ENCODE results near the gene TIAL1. TPM values are rescaled to one million over a fixed set of nuclear protein-coding genes. Genes with fewer than 3 reads are reported as not detected.
"Not testable (repeated sequence)": the region's sequence is repeated elsewhere in the genome, so short reads cannot be mapped to it uniquely, and the experiment has no call there.

The TIAL1 gene
- total RNA-seq, 1 donor from 2014 or later: 43.0 TPM

DNA sequence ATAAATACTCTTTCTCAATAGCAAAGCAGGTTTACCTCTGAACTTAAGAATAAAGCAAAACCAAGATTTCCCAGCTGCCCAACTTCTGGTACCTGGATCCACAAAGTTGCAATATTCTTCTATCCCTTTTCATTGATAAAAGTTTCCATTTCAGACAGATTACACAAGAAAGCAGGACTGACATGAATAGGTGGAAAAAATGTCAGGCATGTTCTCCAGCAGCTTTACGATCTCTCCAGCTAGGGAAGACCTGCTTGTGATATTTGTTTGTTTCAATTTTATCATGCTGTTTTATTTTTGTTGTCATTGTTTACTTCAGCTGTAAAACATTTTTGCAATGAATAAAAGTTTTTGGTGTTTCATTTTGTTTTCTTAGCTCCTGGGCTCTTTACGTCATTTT lies 63.3 kb downstream of the TIAL1 start:
- DNase-seq (ENCODE audit: low read depth): no peak
- no peak overlapping the region for H3K4me3 ChIP-seq (ENCODE audit: low read depth, low read length)
- H3K36me3 ChIP-seq (ENCODE audit: control insufficient read depth, insufficient read depth, low read length): no peaks in the 10 kb centered on the region
- TF ChIP-seq, protein P1, sequence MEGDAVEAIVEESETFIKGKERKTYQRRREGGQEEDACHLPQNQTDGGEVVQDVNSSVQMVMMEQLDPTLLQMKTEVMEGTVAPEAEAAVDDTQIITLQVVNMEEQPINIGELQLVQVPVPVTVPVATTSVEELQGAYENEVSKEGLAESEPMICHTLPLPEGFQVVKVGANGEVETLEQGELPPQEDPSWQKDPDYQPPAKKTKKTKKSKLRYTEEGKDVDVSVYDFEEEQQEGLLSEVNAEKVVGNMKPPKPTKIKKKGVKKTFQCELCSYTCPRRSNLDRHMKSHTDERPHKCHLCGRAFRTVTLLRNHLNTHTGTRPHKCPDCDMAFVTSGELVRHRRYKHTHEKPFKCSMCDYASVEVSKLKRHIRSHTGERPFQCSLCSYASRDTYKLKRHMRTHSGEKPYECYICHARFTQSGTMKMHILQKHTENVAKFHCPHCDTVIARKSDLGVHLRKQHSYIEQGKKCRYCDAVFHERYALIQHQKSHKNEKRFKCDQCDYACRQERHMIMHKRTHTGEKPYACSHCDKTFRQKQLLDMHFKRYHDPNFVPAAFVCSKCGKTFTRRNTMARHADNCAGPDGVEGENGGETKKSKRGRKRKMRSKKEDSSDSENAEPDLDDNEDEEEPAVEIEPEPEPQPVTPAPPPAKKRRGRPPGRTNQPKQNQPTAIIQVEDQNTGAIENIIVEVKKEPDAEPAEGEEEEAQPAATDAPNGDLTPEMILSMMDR (IDR thresholded peaks at IDR 0.05; ENCODE audit: insufficient read depth, low read length, poor library complexity, severe bottlenecking): no peak
- H3K27me3 ChIP-seq (ENCODE audit: control insufficient read depth, insufficient read depth, low read length): no peaks in the 10 kb centered on the region

DNA sequence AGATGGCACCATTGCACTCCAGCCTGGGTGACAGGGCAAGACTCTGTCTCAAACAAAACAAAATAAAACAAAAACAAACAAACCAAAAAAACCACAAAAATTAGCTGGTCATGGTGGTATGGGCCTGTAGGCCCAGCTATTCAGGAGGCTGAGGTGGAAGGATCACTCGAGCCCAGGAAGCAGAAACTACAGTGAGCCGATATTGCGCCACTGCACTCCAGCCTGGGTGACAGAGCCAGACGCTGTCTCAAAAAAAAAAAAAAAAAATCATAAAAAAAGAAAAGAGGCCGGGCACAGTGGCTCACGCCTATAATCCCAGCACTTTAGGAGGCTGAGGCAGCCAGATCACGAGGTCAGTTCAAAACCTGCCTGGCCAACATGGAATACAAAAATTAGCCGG lies 64.0 kb downstream of the TIAL1 start:
- not testable (repeated sequence) for DNase-seq (ENCODE audit: low read depth); H3K27me3 ChIP-seq (ENCODE audit: control insufficient read depth, insufficient read depth, low read length); H3K36me3 ChIP-seq (ENCODE audit: control insufficient read depth, insufficient read depth, low read length); H3K4me3 ChIP-seq (ENCODE audit: low read depth, low read length)

DNA sequence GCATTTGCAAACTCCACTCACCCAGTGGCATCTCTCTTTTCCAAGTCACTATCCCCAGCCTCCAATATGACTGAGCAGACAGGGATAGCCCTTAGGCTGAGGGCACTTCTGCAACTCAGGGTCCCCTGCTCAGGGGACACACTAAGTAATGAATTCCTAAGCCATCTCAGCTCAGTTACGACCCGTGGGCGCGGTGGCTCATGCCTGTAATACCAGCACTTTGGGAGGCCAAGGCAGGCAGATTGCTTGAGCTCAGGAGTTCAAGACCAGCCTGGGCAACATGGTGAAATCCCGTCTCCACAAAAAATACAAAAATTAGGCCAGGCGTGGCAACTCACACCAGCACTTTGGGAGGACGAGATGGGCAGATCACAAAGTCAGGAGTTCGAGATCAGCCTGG lies 64.5 kb downstream of the TIAL1 start:
- DNase-seq (ENCODE audit: low read depth); H3K36me3 ChIP-seq (ENCODE audit: control insufficient read depth, insufficient read depth, low read length); H3K27me3 ChIP-seq (ENCODE audit: control insufficient read depth, insufficient read depth, low read length); H3K4me3 ChIP-seq (ENCODE audit: low read depth, low read length): not testable (repeated sequence)

DNA sequence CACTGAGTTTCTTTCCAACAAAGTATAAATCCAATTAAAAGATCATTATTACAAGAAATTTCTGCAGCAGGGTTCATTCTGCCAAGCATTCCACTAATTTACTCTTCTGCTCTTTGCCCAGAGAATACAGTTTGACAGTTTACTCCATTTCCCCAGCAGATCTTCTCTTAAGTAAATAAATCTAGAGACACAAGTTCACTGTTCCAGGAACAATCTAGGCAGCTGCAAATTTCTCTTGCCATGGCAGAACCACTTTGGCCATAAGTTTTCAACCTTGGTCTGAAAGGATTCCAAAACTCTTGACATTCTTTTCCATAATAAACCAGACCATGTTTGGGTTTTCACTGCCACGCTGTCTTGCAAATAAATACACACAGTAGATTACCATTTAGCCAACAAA lies 65.7 kb downstream of the TIAL1 start:
- no peaks in the 10 kb centered on the region for H3K36me3 ChIP-seq (ENCODE audit: control insufficient read depth, insufficient read depth, low read length)
- H3K27me3 ChIP-seq (ENCODE audit: control insufficient read depth, insufficient read depth, low read length): no peaks in the 10 kb centered on the region
- no peak for DNase-seq (ENCODE audit: low read depth)
- TF ChIP-seq, protein P1 (IDR thresholded peaks at IDR 0.05; ENCODE audit: insufficient read depth, low read length, poor library complexity, severe bottlenecking): no peak
- H3K4me3 ChIP-seq (ENCODE audit: low read depth, low read length): no peak overlapping the region

DNA sequence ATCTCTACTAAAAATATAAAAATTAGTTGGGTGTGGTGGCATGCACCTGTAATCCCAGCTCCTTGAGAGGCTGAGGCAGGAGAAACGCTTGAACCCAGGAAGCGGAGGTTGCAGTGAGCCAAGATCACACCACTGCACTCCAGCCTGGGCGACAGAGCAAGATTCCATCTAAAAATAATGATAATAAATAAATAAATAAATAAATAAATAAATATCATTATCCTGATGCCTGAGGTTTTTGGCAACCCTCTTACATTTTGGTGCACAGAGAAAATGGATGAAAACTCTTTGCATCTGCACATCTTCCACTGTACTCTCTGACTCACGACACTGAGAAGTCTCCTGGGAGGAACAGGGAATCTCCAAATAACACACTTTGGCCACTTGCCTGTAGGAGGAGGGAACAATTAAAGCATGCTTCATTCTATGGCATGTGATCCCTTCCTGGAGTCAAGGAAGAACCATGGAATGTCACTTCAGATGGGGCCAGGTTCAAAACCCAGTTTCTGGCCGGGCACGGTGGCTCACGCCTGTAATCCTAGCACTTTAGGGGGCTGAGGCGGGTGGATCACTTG lies 68.0 kb downstream of the TIAL1 start:
- H3K4me3 ChIP-seq (ENCODE audit: low read depth, low read length); H3K36me3 ChIP-seq (ENCODE audit: control insufficient read depth, insufficient read depth, low read length); H3K27me3 ChIP-seq (ENCODE audit: control insufficient read depth, insufficient read depth, low read length); DNase-seq (ENCODE audit: low read depth): not testable (repeated sequence)

DNA sequence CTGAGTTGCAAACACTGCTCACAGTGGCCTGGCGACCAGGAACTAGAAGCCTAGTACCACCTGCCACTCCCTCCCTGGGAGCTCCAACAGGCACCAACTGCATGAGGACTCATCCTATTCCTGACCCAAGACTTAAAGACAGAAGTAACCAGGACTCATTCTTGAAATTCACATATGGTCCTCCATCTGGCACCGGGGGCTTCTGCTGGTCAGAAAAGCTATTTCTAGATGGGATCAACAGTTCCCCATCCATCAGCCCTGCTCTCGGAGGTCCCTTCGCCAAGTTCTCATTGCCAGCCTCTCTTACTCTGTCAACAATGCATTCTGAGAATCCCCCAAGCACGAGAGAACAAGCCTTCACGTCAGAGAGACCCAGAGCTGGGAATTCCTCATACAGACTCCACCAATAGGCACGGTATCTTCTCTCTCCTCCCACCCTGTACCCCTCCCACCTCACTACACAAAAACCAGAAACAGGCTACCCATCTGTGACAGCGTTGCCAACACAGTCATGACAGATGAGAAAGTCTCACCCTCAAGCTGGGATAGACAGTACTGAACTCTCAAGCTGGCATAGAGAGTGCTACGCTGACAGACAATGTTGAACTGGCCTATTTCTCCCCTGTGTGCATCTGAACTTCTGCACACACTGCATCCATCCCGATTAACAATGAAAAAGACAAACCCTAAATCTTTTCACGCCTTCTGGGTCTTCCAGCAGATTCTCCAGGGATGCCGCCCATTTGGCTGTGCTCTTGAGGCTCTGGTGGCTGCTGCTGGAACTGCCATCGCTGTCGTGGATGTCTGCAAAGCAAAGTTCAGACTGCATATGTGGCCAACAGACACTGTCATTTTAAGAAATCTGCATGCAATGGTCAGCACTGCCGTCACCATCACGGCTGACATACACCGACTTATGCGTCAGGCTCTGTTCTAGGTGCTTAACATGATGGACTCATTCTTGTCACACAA lies 69.9 kb downstream of the TIAL1 start:
- DNase-seq (ENCODE audit: low read depth): no peak
- no peak overlapping the region for H3K4me3 ChIP-seq (ENCODE audit: low read depth, low read length)
- TF ChIP-seq, protein P1 (IDR thresholded peaks at IDR 0.05; ENCODE audit: insufficient read depth, low read length, poor library complexity, severe bottlenecking): peak; percentile 18
- H3K36me3 ChIP-seq (ENCODE audit: control insufficient read depth, insufficient read depth, low read length): no peaks in the 10 kb centered on the region
- H3K27me3 ChIP-seq (ENCODE audit: control insufficient read depth, insufficient read depth, low read length): no peaks in the 10 kb centered on the region

DNA sequence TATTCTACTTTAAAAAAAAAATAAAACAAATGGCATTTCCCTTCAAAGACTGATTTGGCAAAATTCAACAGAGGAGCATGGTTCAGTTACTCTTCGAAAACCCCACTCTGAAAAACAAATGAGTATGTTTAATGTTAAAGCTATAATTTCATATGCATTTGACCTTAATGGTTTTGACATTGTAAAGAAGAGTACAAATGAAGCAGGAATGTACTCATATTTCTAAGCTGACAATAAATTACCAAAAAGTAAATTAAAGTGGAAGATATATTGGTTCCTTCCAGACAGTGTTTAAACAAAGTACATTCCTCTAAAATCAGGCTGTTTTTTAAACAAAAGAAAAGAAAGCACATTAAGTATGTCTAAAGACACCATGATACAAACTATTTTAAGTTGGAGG lies 70.6 kb downstream of the TIAL1 start:
- DNase-seq (ENCODE audit: low read depth): no peak
- no peaks in the 10 kb centered on the region for H3K36me3 ChIP-seq (ENCODE audit: control insufficient read depth, insufficient read depth, low read length)
- no peaks in the 10 kb centered on the region for H3K27me3 ChIP-seq (ENCODE audit: control insufficient read depth, insufficient read depth, low read length)
- TF ChIP-seq, protein P1 (IDR thresholded peaks at IDR 0.05; ENCODE audit: insufficient read depth, low read length, poor library complexity, severe bottlenecking): no peak
- H3K4me3 ChIP-seq (ENCODE audit: low read depth, low read length): no peak overlapping the region
